ENCODE data around the gene ZNF18. TPM values are rescaled to one million over a fixed set of nuclear protein-coding genes. Genes with fewer than 3 reads are reported as not detected.
A peak's percentile ranks its signal among the peaks of the same experiment; 100 is the strongest.
"Not testable (repeated sequence)": the region's sequence is repeated elsewhere in the genome, so short reads cannot be mapped to it uniquely, and the experiment has no call there.

The ZNF18 gene
- total RNA-seq, 1 donor = 5.4 TPM

GRCh38 chr17:11986179-11986941, 10.9 kb downstream of the ZNF18 start:
- no peak for DNase-seq (ENCODE audit: low read depth in 2 of 3, low spot score in 2 of 3)

GRCh38 chr17:11981862-11982261, 15.4 kb downstream of the ZNF18 start:
- DNase-seq (ENCODE audit: low read depth in 2 of 3, low spot score in 2 of 3) = no peak

GRCh38 chr17:11980813-11981212, 16.5 kb downstream of the ZNF18 start:
- DNase-seq (ENCODE audit: low read depth in 2 of 3, low spot score in 2 of 3) = no peak

- no peak for DNase-seq (ENCODE audit: low read depth in 2 of 3, low spot score in 2 of 3)
These were observed 17.5 kb downstream of the ZNF18 start for GRCh38 chr17:11979795-11980194.

- DNase-seq (ENCODE audit: low read depth in 2 of 3, low spot score in 2 of 3) = not testable (repeated sequence)
These were observed 24.5 kb downstream of the ZNF18 start for GRCh38 chr17:11972741-11973140.

- DNase-seq (ENCODE audit: low read depth in 2 of 3, low spot score in 2 of 3) = no peak
These were observed 27.7 kb downstream of the ZNF18 start for GRCh38 chr17:11969565-11969964.

- no peak for DNase-seq (ENCODE audit: low read depth in 2 of 3, low spot score in 2 of 3)
These were observed 42.3 kb downstream of the ZNF18 start for GRCh38 chr17:11954936-11955335.

GRCh38 chr17:11953924-11954323, 43.4 kb downstream of the ZNF18 start:
- DNase-seq (ENCODE audit: low read depth in 2 of 3, low spot score in 2 of 3) = peak in 1 of 3 donors; percentile 4

- DNase-seq (ENCODE audit: low read depth in 2 of 3, low spot score in 2 of 3) = no peak
These were observed 44.7 kb downstream of the ZNF18 start for GRCh38 chr17:11952610-11953009.

- DNase-seq (ENCODE audit: low read depth in 2 of 3, low spot score in 2 of 3) = no peak
These were observed 46.3 kb downstream of the ZNF18 start for GRCh38 chr17:11950771-11951519.

GRCh38 chr17:11949571-11949970, 47.7 kb downstream of the ZNF18 start:
- not testable (repeated sequence) for DNase-seq (ENCODE audit: low read depth in 2 of 3, low spot score in 2 of 3)

GRCh38 chr17:11948789-11949188, 48.5 kb downstream of the ZNF18 start:
- DNase-seq (ENCODE audit: low read depth in 2 of 3, low spot score in 2 of 3) = no peak

- no peak for DNase-seq (ENCODE audit: low read depth in 2 of 3, low spot score in 2 of 3)
These were observed 52.7 kb downstream of the ZNF18 start for GRCh38 chr17:11944587-11944986.

- DNase-seq (ENCODE audit: low read depth in 2 of 3, low spot score in 2 of 3) = no peak
These were observed 53.4 kb downstream of the ZNF18 start for GRCh38 chr17:11943759-11944347.

GRCh38 chr17:11943086-11943485, 54.2 kb downstream of the ZNF18 start:
- DNase-seq (ENCODE audit: low read depth in 2 of 3, low spot score in 2 of 3) = not testable (repeated sequence)

- no peak for DNase-seq (ENCODE audit: low read depth in 2 of 3, low spot score in 2 of 3)
These were observed 56.4 kb downstream of the ZNF18 start for GRCh38 chr17:11940904-11941303.

- DNase-seq (ENCODE audit: low read depth in 2 of 3, low spot score in 2 of 3) = peak in 2 of 3 donors; percentile 12 to 36
These were observed 61.4 kb downstream of the ZNF18 start for GRCh38 chr17:11935734-11936406.

GRCh38 chr17:11932337-11932898, 64.9 kb downstream of the ZNF18 start:
- DNase-seq (ENCODE audit: low read depth in 2 of 3, low spot score in 2 of 3) = no peak

GRCh38 chr17:11928436-11928835, 68.8 kb downstream of the ZNF18 start:
- DNase-seq (ENCODE audit: low read depth in 2 of 3, low spot score in 2 of 3) = no peak

Measured in hematopoietic multipotent progenitor cell (in vitro differentiated cells).